Femur (tissue), 1 donor: ENCODE data around the gene SAMD4A.
A peak's percentile ranks its signal among the peaks of the same experiment; 100 is the strongest.
"Not testable (repeated sequence)": the region's sequence is repeated elsewhere in the genome, so short reads cannot be mapped to it uniquely, and the experiment has no call there.

Source experiments
- DNase-seq: peaks from one replicate; pipeline ENCODE4 v3.0.0-alpha.2; 2017

Gene SAMD4A

DNA sequence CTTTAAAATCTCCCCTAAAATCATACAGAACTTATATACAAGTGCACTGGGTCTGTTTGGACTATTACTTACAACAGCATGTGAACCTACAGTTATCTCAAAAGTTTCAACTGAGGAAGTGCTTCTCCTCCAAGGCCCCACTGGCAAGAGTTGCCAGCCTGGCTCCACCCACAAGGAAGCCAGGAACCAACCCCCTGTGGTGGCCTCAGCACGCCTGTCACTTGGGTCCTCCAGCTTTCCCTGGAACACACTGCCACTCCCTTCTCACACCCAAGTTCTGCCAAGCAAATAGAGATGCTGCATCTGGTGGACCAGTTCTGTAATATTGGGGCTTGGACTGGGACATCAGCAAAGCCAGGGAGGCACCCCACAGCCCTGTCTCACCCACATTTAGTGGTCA lies 220.3 kb downstream of the SAMD4A start:
- peak; percentile 25 for DNase-seq

DNA sequence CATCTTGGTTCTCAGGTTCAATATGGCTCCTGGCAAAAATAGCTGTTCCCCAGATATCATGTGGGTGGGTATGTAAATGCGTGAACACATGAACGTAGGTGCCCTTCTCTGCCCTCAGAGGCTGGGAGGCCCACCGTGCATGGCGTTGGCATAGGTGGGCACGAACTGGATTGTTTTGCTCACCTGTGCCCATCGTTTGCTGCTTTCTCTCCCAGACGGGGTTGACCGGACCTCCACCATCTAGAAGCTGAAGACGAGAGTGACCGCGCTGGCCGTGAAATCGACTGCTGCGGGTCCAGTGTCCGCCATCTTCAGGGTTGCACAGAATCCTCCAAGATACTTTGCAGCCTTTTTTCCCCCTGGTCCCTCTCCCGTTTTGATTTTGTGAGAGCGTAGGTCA lies 221.8 kb downstream of the SAMD4A start:
- DNase-seq, result no peak

- no peak for DNase-seq
Observed at GRCh38 chr14:54789166-54789565, 222.2 kb downstream of the SAMD4A start.

GRCh38 chr14:54789781-54790480 lies 223.0 kb downstream of the SAMD4A start:
- DNase-seq, result no peak

GRCh38 chr14:54791001-54791400 lies 224.1 kb downstream of the SAMD4A start:
- no peak for DNase-seq

- peak; percentile 5 for DNase-seq
Observed at GRCh38 chr14:54792288-54792687, 225.4 kb downstream of the SAMD4A start.

GRCh38 chr14:54794159-54794558 lies 227.2 kb downstream of the SAMD4A start:
- no peak for DNase-seq

GRCh38 chr14:54794796-54795195 lies 227.9 kb downstream of the SAMD4A start:
- peak; percentile 8 for DNase-seq

DNA sequence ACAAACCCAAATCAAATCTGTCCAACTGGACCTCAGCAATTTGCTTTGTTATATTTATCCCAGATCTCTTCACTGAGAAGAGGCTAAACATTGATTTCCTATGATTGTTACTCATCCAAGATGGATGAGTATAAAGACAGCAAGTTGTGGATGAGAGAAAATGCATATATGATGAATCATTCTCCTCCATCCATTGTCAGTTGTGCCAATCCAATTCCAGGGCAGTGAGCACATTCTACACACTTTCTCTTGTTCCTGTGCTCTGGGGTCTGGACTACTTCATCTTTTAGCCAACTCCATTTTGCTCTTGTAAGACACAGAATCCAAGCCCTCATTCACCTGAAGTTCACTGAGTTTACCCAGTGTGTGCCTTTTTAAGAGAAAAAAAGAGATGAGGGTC lies 230.0 kb downstream of the SAMD4A start:
- DNase-seq, result no peak

GRCh38 chr14:54797556-54797955 lies 230.6 kb downstream of the SAMD4A start:
- DNase-seq, result peak; percentile 10

GRCh38 chr14:54797986-54798385 lies 231.1 kb downstream of the SAMD4A start:
- peak; percentile 2 for DNase-seq

DNA sequence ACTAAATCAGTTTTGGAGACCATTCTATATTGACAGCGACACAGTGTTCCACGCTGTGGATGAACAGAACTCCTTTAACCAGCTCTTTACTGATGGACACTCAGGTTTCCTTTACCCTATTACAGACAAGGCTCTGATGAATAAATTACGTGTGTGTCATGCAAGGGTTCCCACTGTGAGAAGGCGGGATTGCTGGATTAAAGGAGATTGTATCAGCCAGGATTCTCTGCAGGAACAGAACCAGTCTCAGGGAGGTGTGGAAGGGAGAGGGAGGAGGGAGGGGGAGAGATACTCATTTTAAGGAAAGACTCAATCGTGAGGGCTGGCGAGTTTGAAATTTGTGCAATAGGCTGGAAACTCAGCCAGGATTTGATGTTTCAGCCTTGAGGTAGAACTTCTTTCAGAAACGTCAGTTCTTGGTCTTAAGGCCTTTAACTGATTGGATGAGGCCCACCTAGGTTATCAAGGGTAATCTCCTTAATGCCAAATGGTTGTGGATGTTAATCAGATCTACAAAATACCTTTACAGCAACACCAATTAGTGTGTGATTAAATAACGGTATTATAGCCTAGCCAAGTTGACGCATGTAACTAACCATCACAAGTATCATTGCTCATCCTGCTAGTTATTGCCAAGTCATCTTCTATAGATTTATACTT lies 231.7 kb downstream of the SAMD4A start:
- DNase-seq, result peak; percentile 2

DNA sequence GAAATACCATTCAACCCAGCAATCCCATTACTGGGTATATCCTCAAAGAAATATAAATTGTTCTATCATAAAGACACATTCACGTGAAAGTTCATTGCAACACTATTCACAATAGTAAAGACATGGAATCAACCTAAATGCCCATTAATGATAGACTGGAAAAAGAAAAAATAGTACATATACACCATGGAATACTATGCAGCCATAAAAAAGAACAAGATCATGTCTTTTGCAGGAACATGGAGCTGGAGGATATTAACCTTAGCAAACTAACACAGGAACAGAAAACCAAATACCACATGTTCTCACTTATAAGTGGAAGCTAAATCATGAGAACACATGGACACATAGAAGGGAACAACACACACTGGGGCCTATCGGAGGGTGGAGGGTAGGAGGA lies 234.6 kb downstream of the SAMD4A start:
- not testable (repeated sequence) for DNase-seq

GRCh38 chr14:54803396-54803795 lies 236.5 kb downstream of the SAMD4A start:
- no peak for DNase-seq

DNA sequence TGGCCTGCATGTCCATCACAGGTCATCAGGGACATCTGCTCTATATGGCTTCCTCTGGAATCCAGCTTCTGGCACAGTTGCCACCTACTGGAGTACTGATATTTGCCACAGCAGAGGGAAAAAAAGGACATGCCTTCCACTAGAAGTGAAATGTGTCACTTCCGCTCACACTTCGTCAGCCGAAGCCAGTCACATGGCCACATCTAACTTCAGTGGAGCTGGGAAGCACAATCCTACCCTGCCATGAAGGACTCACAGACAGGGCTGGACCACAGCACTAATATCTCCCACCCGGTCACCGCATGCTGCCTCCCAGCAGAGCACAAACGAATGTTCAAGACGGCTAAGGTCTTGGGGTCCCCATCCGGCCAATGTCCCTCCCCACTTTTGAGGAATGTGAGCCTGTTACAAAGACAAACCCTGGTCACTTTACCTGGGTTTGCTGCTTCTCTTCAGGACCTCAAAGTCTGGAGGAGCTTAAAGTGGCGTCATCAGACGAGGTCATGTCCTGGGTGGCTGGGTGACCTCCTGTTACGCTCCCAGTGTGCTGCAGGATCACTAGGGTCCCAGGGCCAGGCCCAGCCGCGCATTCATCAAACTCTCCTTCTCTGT lies 237.1 kb downstream of the SAMD4A start:
- DNase-seq, result no peak

GRCh38 chr14:54804538-54805041 lies 237.7 kb downstream of the SAMD4A start:
- no peak for DNase-seq

GRCh38 chr14:54805070-54805444 lies 238.1 kb downstream of the SAMD4A start:
- no peak for DNase-seq

GRCh38 chr14:54805445-54806322 lies 238.8 kb downstream of the SAMD4A start:
- peak; percentile 88 for DNase-seq

DNA sequence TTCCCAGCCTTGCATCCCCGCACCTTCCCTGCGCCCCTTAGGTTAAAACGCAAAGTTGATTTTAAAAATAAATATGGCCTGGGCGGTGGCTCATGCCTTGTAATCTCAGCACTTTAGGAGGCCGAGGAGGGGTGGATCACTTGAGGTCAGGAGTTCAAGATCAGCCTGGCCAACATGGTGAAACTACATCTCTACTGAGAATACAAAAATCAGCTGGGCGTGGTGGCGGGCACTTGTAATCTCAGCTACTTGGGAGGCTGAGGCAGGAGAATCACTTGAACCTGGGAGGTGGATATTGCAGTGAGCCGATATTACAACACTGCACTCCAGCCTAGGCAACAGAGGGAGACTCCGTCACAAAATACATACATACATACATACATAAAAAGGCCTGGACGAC lies 239.7 kb downstream of the SAMD4A start:
- DNase-seq, result no peak

GRCh38 chr14:54807428-54807827 lies 240.5 kb downstream of the SAMD4A start:
- no peak for DNase-seq

DNA sequence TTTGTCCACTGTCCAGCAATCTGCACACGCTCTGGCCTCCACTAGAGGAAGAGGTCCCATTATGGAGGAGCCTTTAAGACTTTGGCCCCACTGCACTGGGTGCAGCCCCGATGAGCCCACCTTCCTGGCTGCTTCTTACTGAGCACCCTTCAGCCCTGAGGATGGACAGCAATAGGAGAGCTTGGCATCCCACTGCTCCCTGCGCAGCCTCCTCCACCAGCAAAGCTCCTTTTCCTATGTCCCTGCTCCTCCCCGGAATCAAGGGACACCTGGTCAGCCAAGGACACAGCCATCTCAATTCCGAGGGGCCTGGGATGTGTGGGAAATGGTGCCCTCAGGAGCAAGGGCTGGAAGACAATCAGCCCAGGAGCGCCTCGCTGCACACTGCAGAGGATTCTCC lies 241.0 kb downstream of the SAMD4A start:
- DNase-seq, result no peak

GRCh38 chr14:54808326-54809161 lies 241.6 kb downstream of the SAMD4A start:
- no peak for DNase-seq
